K562 (cell line): ENCODE measurements around the gene PTAFR.

Source experiments
- EP300 ChIP-seq: IDR thresholded peaks from 2 replicates; pipeline ENCODE4 v1.6.1; 2012; ENCODE audit warnings: low read length, improper control_type of control experiment
- KLF13 ChIP-seq: fragments of 450-650 bp; IDR thresholded peaks from 2 replicates; pipeline ENCODE4 v1.6.1; 2016; ENCODE audit warnings: missing genetic modification characterization, low read depth, mild to moderate bottlenecking, missing compliant biosample characterization, moderate library complexity, borderline replicate concordance
- SIN3A ChIP-seq, 2 experiments: fragments of 150-350 bp in 1 of 2; IDR thresholded peaks; 2 replicates each; pipeline ENCODE4 v1.6.1; 2011 to 2016; ENCODE audit warnings: borderline replicate concordance in 2 of 2, low read depth in 2 of 2, low read length in 2 of 2, mild to moderate bottlenecking in 2 of 2, moderate library complexity in 2 of 2; ENCODE audit not compliant: control insufficient read depth in 1 of 2
- ZBTB8A ChIP-seq: fragments of 450-650 bp; IDR thresholded peaks from 2 replicates; pipeline ENCODE4 v1.6.1; 2018; ENCODE audit warnings: mild to moderate bottlenecking, moderate library complexity; ENCODE audit not compliant: partially characterized antibody
- ZNF589 ChIP-seq: fragments of 200-800 bp; sonication (Bioruptor generic); IDR thresholded peaks from 2 replicates; pipeline ENCODE4 v1.6.1; 2016; ENCODE audit warnings: low read depth, missing genetic modification characterization, missing compliant biosample characterization
- TF ChIP-seq, protein P1 (sequence below), 2 experiments: IDR thresholded peaks in 1 of 2; conservative IDR thresholded peaks in 1 of 2; 2 replicates each; pipeline ENCODE4 v1.6.1; 2016; ENCODE audit warnings: low read depth in 2 of 2, mild to moderate bottlenecking in 1 of 2, missing compliant biosample characterization in 1 of 2, missing genetic modification characterization in 1 of 2, moderate library complexity in 1 of 2
- TF ChIP-seq, protein P2 (sequence below): sonication (generic); formaldehyde crosslinking; IDR thresholded peaks from 2 replicates; pipeline ENCODE4 v1.5.0; 2020; ENCODE audit warnings: missing genetic modification reagents
- TF ChIP-seq, protein P3 (sequence below), 3 experiments: IDR thresholded peaks in 2 of 3; conservative IDR thresholded peaks in 1 of 3; 2 replicates each; pipeline ENCODE4 v1.5.1; 2011 to 2012; ENCODE audit warnings: low read length in 3 of 3, mild to moderate bottlenecking in 3 of 3, control low read depth in 2 of 3, improper control_type of control experiment in 1 of 3, inconsistent platforms in 1 of 3, low read depth in 1 of 3, mixed read lengths in 1 of 3, moderate library complexity in 1 of 3; ENCODE audit not compliant: insufficient read depth in 2 of 3
- TF ChIP-seq, protein P4 (sequence below), 2 experiments: fragments of 450-650 bp in 1 of 2; sonication (generic) in 1 of 2; formaldehyde crosslinking in 1 of 2; IDR thresholded peaks in 1 of 2; conservative IDR thresholded peaks in 1 of 2; 2 replicates each; pipeline versions ENCODE4 v1.6.1 to v1.8.1; 2016 to 2023; ENCODE audit warnings: mild to moderate bottlenecking in 2 of 2, moderate library complexity in 2 of 2, inconsistent platforms in 1 of 2, missing genetic modification reagents in 1 of 2
- TF ChIP-seq, protein P5 (sequence below): fragments of 250-450 bp; sonication (Bioruptor Pico); IDR thresholded peaks from 2 replicates; pipeline ENCODE4 v1.5.0; 2021

DNA sequence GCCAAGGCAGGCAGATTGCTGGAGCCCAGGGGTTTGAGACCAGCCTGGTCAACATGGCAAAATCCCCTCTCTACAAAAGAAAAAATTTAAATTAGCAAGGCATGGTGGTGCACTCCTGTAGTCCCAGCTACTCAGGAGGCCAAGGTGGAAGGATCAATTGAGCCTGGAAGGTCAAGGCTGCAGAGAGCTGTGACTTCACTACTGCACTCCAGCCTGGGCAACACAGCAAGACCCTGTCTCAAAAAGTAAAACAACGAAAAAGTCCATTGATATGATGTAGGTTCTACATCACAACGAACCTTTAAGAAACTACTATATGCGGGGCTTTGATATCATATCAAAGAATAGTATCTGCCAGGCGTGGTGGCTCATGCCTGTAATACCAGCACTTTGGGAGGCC lies 20.9 kb downstream of the PTAFR start:
- TF ChIP-seq ZBTB8A (no peak), KLF13 (tag) (no peak), EP300 (no peak), ZNF589 (CRISPR knock-in tag) (no peak), SIN3A (IDR thresholded peaks at IDR 0.05; ENCODE audit: borderline replicate concordance in 2 of 2, control insufficient read depth in 1 of 2, low read depth in 2 of 2, low read length in 2 of 2) (no peak)
- TF ChIP-seq, protein P1, sequence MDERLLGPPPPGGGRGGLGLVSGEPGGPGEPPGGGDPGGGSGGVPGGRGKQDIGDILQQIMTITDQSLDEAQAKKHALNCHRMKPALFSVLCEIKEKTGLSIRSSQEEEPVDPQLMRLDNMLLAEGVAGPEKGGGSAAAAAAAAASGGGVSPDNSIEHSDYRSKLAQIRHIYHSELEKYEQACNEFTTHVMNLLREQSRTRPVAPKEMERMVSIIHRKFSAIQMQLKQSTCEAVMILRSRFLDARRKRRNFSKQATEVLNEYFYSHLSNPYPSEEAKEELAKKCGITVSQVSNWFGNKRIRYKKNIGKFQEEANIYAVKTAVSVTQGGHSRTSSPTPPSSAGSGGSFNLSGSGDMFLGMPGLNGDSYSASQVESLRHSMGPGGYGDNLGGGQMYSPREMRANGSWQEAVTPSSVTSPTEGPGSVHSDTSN (CRISPR knock-in tag; IDR thresholded peaks at IDR 0.05; ENCODE audit: low read depth), result no peak
- TF ChIP-seq, protein P1 (tag; conservative IDR thresholded peaks at IDR 0.05; ENCODE audit: low read depth), result no peak
- TF ChIP-seq, protein P2, sequence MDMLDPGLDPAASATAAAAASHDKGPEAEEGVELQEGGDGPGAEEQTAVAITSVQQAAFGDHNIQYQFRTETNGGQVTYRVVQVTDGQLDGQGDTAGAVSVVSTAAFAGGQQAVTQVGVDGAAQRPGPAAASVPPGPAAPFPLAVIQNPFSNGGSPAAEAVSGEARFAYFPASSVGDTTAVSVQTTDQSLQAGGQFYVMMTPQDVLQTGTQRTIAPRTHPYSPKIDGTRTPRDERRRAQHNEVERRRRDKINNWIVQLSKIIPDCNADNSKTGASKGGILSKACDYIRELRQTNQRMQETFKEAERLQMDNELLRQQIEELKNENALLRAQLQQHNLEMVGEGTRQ, result no peak
- TF ChIP-seq, protein P3, sequence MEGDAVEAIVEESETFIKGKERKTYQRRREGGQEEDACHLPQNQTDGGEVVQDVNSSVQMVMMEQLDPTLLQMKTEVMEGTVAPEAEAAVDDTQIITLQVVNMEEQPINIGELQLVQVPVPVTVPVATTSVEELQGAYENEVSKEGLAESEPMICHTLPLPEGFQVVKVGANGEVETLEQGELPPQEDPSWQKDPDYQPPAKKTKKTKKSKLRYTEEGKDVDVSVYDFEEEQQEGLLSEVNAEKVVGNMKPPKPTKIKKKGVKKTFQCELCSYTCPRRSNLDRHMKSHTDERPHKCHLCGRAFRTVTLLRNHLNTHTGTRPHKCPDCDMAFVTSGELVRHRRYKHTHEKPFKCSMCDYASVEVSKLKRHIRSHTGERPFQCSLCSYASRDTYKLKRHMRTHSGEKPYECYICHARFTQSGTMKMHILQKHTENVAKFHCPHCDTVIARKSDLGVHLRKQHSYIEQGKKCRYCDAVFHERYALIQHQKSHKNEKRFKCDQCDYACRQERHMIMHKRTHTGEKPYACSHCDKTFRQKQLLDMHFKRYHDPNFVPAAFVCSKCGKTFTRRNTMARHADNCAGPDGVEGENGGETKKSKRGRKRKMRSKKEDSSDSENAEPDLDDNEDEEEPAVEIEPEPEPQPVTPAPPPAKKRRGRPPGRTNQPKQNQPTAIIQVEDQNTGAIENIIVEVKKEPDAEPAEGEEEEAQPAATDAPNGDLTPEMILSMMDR (IDR thresholded peaks at IDR 0.05 in 2 of 3, conservative IDR thresholded peaks at IDR 0.05 in 1 of 3; ENCODE audit: insufficient read depth in 2 of 3, low read depth in 1 of 3, low read length in 3 of 3), result no peak
- TF ChIP-seq, protein P4, sequence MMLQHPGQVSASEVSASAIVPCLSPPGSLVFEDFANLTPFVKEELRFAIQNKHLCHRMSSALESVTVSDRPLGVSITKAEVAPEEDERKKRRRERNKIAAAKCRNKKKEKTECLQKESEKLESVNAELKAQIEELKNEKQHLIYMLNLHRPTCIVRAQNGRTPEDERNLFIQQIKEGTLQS (IDR thresholded peaks at IDR 0.05), result no peak
- TF ChIP-seq, protein P4 (CRISPR knock-in tag; conservative IDR thresholded peaks at IDR 0.05), result no peak
- TF ChIP-seq, protein P5, sequence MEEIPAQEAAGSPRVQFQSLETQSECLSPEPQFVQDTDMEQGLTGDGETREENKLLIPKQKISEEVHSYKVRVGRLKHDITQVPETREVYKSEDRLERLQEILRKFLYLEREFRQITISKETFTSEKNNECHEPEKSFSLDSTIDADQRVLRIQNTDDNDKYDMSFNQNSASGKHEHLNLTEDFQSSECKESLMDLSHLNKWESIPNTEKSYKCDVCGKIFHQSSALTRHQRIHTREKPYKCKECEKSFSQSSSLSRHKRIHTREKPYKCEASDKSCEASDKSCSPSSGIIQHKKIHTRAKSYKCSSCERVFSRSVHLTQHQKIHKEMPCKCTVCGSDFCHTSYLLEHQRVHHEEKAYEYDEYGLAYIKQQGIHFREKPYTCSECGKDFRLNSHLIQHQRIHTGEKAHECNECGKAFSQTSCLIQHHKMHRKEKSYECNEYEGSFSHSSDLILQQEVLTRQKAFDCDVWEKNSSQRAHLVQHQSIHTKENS (CRISPR knock-in tag), result no peak
